Measurements from ENCODE around the gene SDK1. TPM values are rescaled to one million over a fixed set of nuclear protein-coding genes. Genes with fewer than 3 reads are reported as not detected.

Gene SDK1
- total RNA-seq, 4 donors from 2014 or later: under 0.01 to 16.2 (median 7.2) TPM

DNA sequence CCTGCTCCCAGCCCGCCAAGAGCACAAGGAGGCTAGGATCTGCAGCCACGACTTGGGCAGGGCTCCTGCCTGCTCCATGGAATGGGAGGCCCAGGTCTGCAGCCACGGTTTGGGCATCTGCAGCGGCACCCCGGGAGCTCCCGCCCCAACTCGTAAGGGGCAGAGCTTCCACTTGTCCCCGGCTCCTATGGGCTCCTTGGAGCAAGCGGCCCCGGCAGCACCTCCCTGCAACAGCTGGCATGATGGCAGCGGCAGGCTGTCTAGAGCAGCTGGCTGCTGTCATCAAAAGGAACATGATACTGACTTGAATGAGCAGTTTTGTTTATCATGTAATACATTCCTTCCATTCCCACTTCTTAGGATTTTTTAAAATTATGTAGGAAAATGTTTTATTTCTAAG lies 697.0 kb downstream of the SDK1 start:
- no peak for DNase-seq
- no peak overlapping the region for H3K4me3 ChIP-seq
- H3K36me3 ChIP-seq: no peaks in the 10 kb centered on the region
- H3K27ac ChIP-seq: no peak overlapping the region
- TF ChIP-seq, protein P1, sequence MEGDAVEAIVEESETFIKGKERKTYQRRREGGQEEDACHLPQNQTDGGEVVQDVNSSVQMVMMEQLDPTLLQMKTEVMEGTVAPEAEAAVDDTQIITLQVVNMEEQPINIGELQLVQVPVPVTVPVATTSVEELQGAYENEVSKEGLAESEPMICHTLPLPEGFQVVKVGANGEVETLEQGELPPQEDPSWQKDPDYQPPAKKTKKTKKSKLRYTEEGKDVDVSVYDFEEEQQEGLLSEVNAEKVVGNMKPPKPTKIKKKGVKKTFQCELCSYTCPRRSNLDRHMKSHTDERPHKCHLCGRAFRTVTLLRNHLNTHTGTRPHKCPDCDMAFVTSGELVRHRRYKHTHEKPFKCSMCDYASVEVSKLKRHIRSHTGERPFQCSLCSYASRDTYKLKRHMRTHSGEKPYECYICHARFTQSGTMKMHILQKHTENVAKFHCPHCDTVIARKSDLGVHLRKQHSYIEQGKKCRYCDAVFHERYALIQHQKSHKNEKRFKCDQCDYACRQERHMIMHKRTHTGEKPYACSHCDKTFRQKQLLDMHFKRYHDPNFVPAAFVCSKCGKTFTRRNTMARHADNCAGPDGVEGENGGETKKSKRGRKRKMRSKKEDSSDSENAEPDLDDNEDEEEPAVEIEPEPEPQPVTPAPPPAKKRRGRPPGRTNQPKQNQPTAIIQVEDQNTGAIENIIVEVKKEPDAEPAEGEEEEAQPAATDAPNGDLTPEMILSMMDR (IDR thresholded peaks at IDR 0.05): no peak
- TF ChIP-seq POLR2A (IDR thresholded peaks at IDR 0.05): no peak
- no peaks in the 10 kb centered on the region for H3K9me3 ChIP-seq
- no peaks in the 10 kb centered on the region for H3K4me1 ChIP-seq
- H3K27me3 ChIP-seq: no peaks in the 10 kb centered on the region
- intact Hi-C loops (cut with DNase I; ENCODE audit: low total_unique reads): no loop called here

DNA sequence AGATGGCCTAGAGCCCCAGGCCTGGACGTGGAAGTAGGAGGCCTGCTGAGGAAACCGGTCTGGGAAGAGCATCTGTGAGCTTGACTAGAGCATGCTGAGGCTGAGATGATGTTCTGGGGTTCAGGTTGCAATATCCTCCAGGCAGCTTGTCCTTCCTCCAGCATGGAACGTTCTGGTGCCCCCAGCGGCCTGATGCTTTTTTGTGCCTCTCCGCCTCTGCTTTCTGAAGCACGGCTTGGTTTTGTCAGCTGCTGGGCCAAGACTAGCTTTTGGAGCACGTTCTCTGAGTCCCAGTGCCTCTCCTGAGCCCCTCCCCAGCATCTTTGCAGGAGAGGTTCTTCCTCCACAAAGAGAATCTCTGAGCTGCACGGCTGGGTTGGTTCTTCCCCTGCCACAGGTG lies 699.1 kb downstream of the SDK1 start:
- H3K4me3 ChIP-seq: no peak overlapping the region
- intact Hi-C loops (cut with DNase I; ENCODE audit: low total_unique reads): no loop called here
- H3K27ac ChIP-seq: no peak overlapping the region
- no peaks in the 10 kb centered on the region for H3K9me3 ChIP-seq
- H3K4me1 ChIP-seq: no peaks in the 10 kb centered on the region
- H3K27me3 ChIP-seq: no peaks in the 10 kb centered on the region
- no peaks in the 10 kb centered on the region for H3K36me3 ChIP-seq
- TF ChIP-seq, protein P1 (IDR thresholded peaks at IDR 0.05): no peak
- no peak for TF ChIP-seq POLR2A (IDR thresholded peaks at IDR 0.05)
- DNase-seq: no peak

DNA sequence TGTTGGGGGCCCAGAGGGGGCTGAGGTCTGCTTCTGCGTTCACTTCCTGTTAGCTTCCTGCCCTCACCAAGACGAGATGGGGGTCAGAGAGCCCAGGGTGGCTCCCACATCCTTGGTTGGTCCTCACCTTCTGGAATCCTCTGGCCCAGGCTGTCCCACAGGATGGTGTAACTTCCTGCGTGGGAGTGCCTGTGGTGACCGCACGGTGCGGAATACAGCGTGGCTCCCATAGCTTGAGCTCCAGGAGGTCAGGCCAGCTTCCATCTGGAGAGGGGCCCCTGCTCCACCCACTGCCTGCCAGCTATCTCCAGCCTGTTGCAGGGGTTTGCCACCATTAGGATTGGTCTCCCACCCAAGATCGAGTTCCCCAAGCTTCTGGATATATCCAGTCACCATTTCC lies 699.9 kb downstream of the SDK1 start:
- Histone ChIP-seq H3K4me1 (no peaks in the 10 kb centered on the region), H3K9me3 (no peaks in the 10 kb centered on the region), H3K36me3 (no peaks in the 10 kb centered on the region), H3K27ac (no peak overlapping the region), H3K4me3 (no peak overlapping the region), H3K27me3 (no peaks in the 10 kb centered on the region)
- TF ChIP-seq, protein P1 (IDR thresholded peaks at IDR 0.05): no peak
- no peak for TF ChIP-seq POLR2A (IDR thresholded peaks at IDR 0.05)
- intact Hi-C loops (cut with DNase I; ENCODE audit: low total_unique reads): no loop called here
- DNase-seq: no peak

DNA sequence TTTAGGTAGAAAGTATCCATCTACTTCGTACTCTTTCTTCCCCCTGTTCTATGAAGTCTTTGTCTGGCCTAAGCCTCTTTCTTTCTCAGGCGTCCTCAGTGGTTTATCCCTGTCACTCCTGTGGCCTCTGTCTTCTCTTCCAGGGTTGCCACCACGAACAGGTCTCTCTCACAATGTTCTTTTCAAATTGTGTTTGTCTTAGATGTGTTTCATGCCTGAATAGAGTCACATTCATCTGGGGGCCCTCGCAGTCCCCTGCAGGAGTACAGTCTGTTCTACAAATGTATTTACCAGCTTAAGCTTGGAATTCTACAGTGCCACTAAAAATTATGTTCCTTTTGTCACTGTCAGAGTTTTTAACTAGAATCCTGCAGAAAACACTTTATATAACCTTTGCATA lies 700.7 kb downstream of the SDK1 start:
- no peaks in the 10 kb centered on the region for H3K36me3 ChIP-seq

DNA sequence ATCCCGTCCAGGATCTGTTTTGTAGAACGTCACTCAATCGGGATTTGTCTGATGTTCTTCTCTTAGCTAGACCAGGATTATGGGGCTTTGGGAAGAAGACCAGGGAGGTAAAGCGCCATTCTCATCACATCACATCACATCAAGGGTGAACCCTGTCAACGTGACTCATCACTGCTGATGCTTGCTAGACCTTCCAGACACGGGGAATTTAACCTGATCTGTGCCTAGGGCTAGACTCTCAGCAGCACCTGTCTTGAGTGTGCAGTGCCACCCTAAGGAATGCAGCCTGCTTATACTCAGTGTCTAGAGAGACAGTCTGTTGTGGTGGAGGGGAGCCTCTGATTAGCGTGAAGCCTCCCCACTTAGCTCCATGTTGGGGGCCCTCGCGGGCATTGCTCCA lies 702.5 kb downstream of the SDK1 start:
- no peaks in the 10 kb centered on the region for H3K4me1 ChIP-seq
- TF ChIP-seq POLR2A (IDR thresholded peaks at IDR 0.05): no peak
- TF ChIP-seq, protein P1 (IDR thresholded peaks at IDR 0.05): no peak
- intact Hi-C loops (cut with DNase I; ENCODE audit: low total_unique reads): no loop called here

More for the DNA sequence above, 700.7 kb downstream of the SDK1 start:
- intact Hi-C loops (cut with DNase I; ENCODE audit: low total_unique reads): no loop called here
- Histone ChIP-seq H3K27me3 (no peaks in the 10 kb centered on the region), H3K4me1 (no peaks in the 10 kb centered on the region), H3K9me3 (no peaks in the 10 kb centered on the region), H3K4me3 (no peak overlapping the region), H3K27ac (no peak overlapping the region)
- no peak for DNase-seq
- no peak for TF ChIP-seq POLR2A (IDR thresholded peaks at IDR 0.05)
- TF ChIP-seq, protein P1 (IDR thresholded peaks at IDR 0.05): no peak

More for the DNA sequence above, 702.5 kb downstream of the SDK1 start:
- Histone ChIP-seq H3K36me3 (no peaks in the 10 kb centered on the region), H3K9me3 (no peaks in the 10 kb centered on the region), H3K4me3 (no peak overlapping the region), H3K27me3 (no peaks in the 10 kb centered on the region), H3K27ac (no peak overlapping the region)
- DNase-seq: no peak

All from uterus (tissue), 4 donors.